WTC11 (cell line): ENCODE data around the gene RHOT2. TPM values are rescaled to one million over a fixed set of nuclear protein-coding genes. Genes with fewer than 3 reads are reported as not detected.

ENCODE experiments used
- ATAC-seq: fragments of 200-7000 bp; cut with Tn5 transposase; 2 replicates; pipeline ENCODE4 v1.10.0; 2021; ENCODE audit warnings: mild to moderate bottlenecking, moderate library complexity
- CTCF ChIA-PET: fragments of 300-600 bp; sonication (Branson Sonifier 250); formaldehyde crosslinking; loops from one replicate; lab custom pipeline; 2021; ENCODE audit warnings: antibody characterized with exemption; lab: Charles Lee
- POLR2A ChIA-PET: fragments of 350-600 bp; sonication (Branson Sonifier 250); formaldehyde crosslinking; loops from one replicate; lab custom pipeline; 2021; ENCODE audit warnings: antibody characterized with exemption; lab: Charles Lee
- DNase-seq: peaks from one replicate; pipeline ENCODE4 v3.0.0; 2021; ENCODE audit warnings: low spot score
- H3K27ac Mint-ChIP-seq: 2 replicates; pipeline ENCODE4 v1.8.0; 2021; ENCODE audit warnings: mixed read lengths
- H3K27me3 Mint-ChIP-seq: 2 replicates; pipeline ENCODE4 v1.8.0; 2021; ENCODE audit warnings: low read depth, mild to moderate bottlenecking, moderate library complexity, mixed read lengths
- H3K36me3 Mint-ChIP-seq: 2 replicates; pipeline ENCODE4 v1.8.0; 2021; ENCODE audit warnings: mixed read lengths
- H3K4me1 Mint-ChIP-seq: 2 replicates; pipeline ENCODE4 v1.8.0; 2022; ENCODE audit warnings: mixed read lengths
- H3K4me3 Mint-ChIP-seq: 2 replicates; pipeline ENCODE4 v1.8.0; 2021; ENCODE audit warnings: mild to moderate bottlenecking, moderate library complexity, mixed read lengths
- H3K9me3 Mint-ChIP-seq: 2 replicates; pipeline ENCODE4 v1.8.0; 2021; ENCODE audit warnings: mixed read lengths
- FOXJ3 ChIP-seq: sonication (generic); formaldehyde crosslinking; IDR thresholded peaks from 2 replicates; pipeline ENCODE4 v1.9.0; 2021; ENCODE audit warnings: missing genetic modification reagents, mild to moderate bottlenecking, borderline replicate concordance
- FOXK1 ChIP-seq: sonication (generic); formaldehyde crosslinking; IDR thresholded peaks from 2 replicates; pipeline ENCODE4 v1.8.0; 2022; ENCODE audit warnings: mild to moderate bottlenecking, moderate library complexity, missing genetic modification reagents
- IRF1 ChIP-seq: sonication (generic); formaldehyde crosslinking; IDR thresholded peaks from 2 replicates; pipeline ENCODE4 v1.8.0; 2023; ENCODE audit warnings: missing genetic modification reagents
- JAZF1 ChIP-seq: fragments of 250-450 bp; sonication (Bioruptor Pico); IDR thresholded peaks from 2 replicates; pipeline ENCODE4 v1.9.0; 2021; ENCODE audit warnings: moderate library complexity, mild to moderate bottlenecking, inconsistent platforms
- MYBL2 ChIP-seq: sonication (generic); formaldehyde crosslinking; IDR thresholded peaks from 2 replicates; pipeline ENCODE4 v1.8.1; 2023; ENCODE audit warnings: mild to moderate bottlenecking, moderate library complexity, missing genetic modification reagents
- NFE2L1 ChIP-seq: sonication (generic); formaldehyde crosslinking; IDR thresholded peaks from 2 replicates; pipeline ENCODE4 v1.8.1; 2023; ENCODE audit warnings: missing genetic modification reagents
- NR3C1 ChIP-seq: sonication (generic); formaldehyde crosslinking; conservative IDR thresholded peaks from 2 replicates; pipeline ENCODE4 v1.8.1; 2023; ENCODE audit warnings: low read depth, mild to moderate bottlenecking, missing genetic modification reagents
- SMAD3 ChIP-seq: sonication (generic); formaldehyde crosslinking; IDR thresholded peaks from 2 replicates; pipeline ENCODE4 v1.8.0; 2022; ENCODE audit warnings: missing genetic modification reagents, mild to moderate bottlenecking, borderline replicate concordance
- SMAD4 ChIP-seq: sonication (generic); formaldehyde crosslinking; IDR thresholded peaks from 2 replicates; pipeline ENCODE4 v1.8.0; 2022; ENCODE audit warnings: mild to moderate bottlenecking, missing genetic modification reagents
- SP1 ChIP-seq: sonication (generic); formaldehyde crosslinking; conservative IDR thresholded peaks from 2 replicates; pipeline ENCODE4 v1.8.1; 2022; ENCODE audit warnings: missing genetic modification reagents
- TCF7 ChIP-seq: sonication (generic); formaldehyde crosslinking; IDR thresholded peaks from 2 replicates; pipeline ENCODE4 v1.8.0; 2022; ENCODE audit warnings: mild to moderate bottlenecking, low read depth, missing genetic modification reagents, moderate library complexity
- TEAD4 ChIP-seq: sonication (generic); formaldehyde crosslinking; IDR thresholded peaks from 2 replicates; pipeline ENCODE4 v1.8.0; 2022; ENCODE audit warnings: mild to moderate bottlenecking, missing genetic modification reagents
- ZNF263 ChIP-seq: sonication (generic); formaldehyde crosslinking; IDR thresholded peaks from 2 replicates; pipeline ENCODE4 v1.8.1; 2022; ENCODE audit warnings: low read depth, mild to moderate bottlenecking, moderate library complexity, missing genetic modification reagents
- ZNF416 ChIP-seq: fragments of 250-450 bp; sonication (Bioruptor Pico); IDR thresholded peaks from 2 replicates; pipeline ENCODE4 v1.9.0; 2021; ENCODE audit warnings: mild to moderate bottlenecking, inconsistent platforms
- ZNF671 ChIP-seq: fragments of 250-450 bp; sonication (Bioruptor Pico); IDR thresholded peaks from 2 replicates; pipeline ENCODE4 v1.8.0; 2021; ENCODE audit warnings: mild to moderate bottlenecking
- total RNA-seq: library from RNA; stranded (reverse); gene quantifications from 3 replicates; pipeline ENCODE4 v1.2.3, GENCODE V29; 2021
- TF ChIP-seq, protein P1 (sequence below): sonication (generic); formaldehyde crosslinking; IDR thresholded peaks from 2 replicates; pipeline ENCODE4 v1.8.0; 2022; ENCODE audit warnings: missing genetic modification reagents
- TF ChIP-seq, protein P2 (sequence below): fragments of 250-450 bp; sonication (Bioruptor Pico); conservative IDR thresholded peaks from 2 replicates; pipeline ENCODE4 v1.9.0; 2021; ENCODE audit warnings: mild to moderate bottlenecking
- TF ChIP-seq, protein P3 (sequence below): fragments of 250-450 bp; sonication (Bioruptor Pico); IDR thresholded peaks from 2 replicates; pipeline ENCODE4 v1.8.0; 2021; ENCODE audit warnings: mild to moderate bottlenecking
- TF ChIP-seq, protein P4 (sequence below): fragments of 250-450 bp; sonication (Bioruptor Pico); IDR thresholded peaks from 2 replicates; pipeline ENCODE4 v1.9.0; 2021; ENCODE audit warnings: moderate library complexity, mild to moderate bottlenecking, inconsistent platforms, borderline replicate concordance
- TF ChIP-seq, protein P5 (sequence below): fragments of 250-450 bp; sonication (Bioruptor Pico); IDR thresholded peaks from 2 replicates; pipeline ENCODE4 v1.9.0; 2021; ENCODE audit warnings: mild to moderate bottlenecking
- TF ChIP-seq, protein P6 (sequence below): sonication (generic); formaldehyde crosslinking; IDR thresholded peaks from 2 replicates; pipeline ENCODE4 v1.8.0; 2022; ENCODE audit warnings: mild to moderate bottlenecking, missing genetic modification reagents

The RHOT2 gene
- total RNA-seq, 1 experiment from 2014 or later: 285 TPM

GRCh38 chr16:716200-716568, 48.3 kb downstream of the RHOT2 start:
- Mint-ChIP-seq H3K27ac (no peak overlapping the region), H3K27me3 (peaks cover 38% of the 10 kb centered on the region), H3K36me3 (no peaks in the 10 kb centered on the region), H3K4me1 (peaks cover 16% of the 10 kb centered on the region), H3K9me3 (no peaks in the 10 kb centered on the region), H3K4me3 (peak overlapping the region; percentile 63)
- DNase-seq (peak; percentile 68), ATAC-seq (no peak)
- ChIA-PET CTCF (interaction anchor here (0.5 to 8.8 kb wide), 24 partner anchors 10 to 1404 kb away, joined by 3 to 90 read pairs (median 4); partner anchors contain the start of genes CCDC78, CHTF18, HAGHL and RPUSD1), POLR2A (interaction anchor here (0.6 to 1.9 kb wide), 6 partner anchors 9 to 396 kb away, joined by 3 to 5 read pairs (median 4); partner anchors contain the start of genes CHTF18, GNG13 and RPUSD1)
- peak; percentile 54; the same call in 1 of the 2 replicates for TF ChIP-seq MYBL2 (CRISPR knock-in tag)
- no peak for TF ChIP-seq JAZF1

DNA sequence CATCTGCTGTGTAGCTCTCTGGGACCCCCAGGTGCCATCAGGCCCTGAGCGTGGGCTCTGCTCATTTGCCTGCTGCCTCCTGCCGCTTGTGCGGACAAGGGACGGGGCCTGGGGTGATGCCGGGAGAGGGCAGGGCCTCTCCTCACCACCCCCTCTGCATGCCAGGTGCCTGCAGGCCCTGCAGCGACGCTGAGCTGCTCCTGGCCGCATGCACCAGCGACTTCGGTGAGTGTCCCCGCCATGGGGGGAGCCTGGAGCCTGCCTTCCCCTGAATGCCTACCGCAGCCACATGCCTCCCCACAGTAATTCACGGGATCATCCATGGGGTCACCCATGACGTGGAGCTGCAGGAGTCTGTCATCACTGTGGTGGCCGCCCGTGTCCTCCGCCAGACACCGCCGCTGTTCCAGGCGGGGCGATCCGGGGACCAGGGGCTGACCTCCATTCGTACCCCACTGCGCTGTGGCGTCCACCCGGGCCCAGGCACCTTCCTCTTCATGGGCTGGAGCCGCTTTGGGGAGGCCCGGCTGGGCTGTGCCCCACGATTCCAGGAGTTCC, 48.9 kb downstream of the RHOT2 start:
- H3K4me3 Mint-ChIP-seq: peak overlapping the region; percentile 63
- no peak overlapping the region for H3K27ac Mint-ChIP-seq
- H3K36me3 Mint-ChIP-seq: no peaks in the 10 kb centered on the region
- DNase-seq (no peak), ATAC-seq (no peak)
- ChIA-PET CTCF (interaction anchor here (0.5 to 8.8 kb wide), 14 partner anchors 10 to 289 kb away, joined by 3 to 90 read pairs (median 6); partner anchors contain the start of genes CCDC78, CHTF18, HAGHL and RPUSD1), POLR2A (interaction anchor here (1.0 to 1.9 kb wide), 3 partner anchors 9 to 84 kb away, joined by 4 to 5 read pairs (median 5); partner anchors contain the start of genes CHTF18, GNG13 and RPUSD1)
- peaks cover 34% of the 10 kb centered on the region for H3K27me3 Mint-ChIP-seq
- TF ChIP-seq JAZF1 (no peak), SP1 (CRISPR knock-in tag) (no peak), ZNF671 (no peak), TEAD4 (CRISPR knock-in tag) (no peak), NR3C1 (CRISPR knock-in tag) (no peak), ZNF416 (CRISPR knock-in tag) (no peak), SMAD3 (no peak), SMAD4 (CRISPR knock-in tag) (no peak), IRF1 (CRISPR knock-in tag) (no peak), FOXK1 (CRISPR knock-in tag) (no peak), ZNF263 (CRISPR knock-in tag) (no peak), NFE2L1 (CRISPR knock-in tag) (no peak), FOXJ3 (CRISPR knock-in tag) (no peak), TCF7 (no peak)
- TF ChIP-seq, protein P1, sequence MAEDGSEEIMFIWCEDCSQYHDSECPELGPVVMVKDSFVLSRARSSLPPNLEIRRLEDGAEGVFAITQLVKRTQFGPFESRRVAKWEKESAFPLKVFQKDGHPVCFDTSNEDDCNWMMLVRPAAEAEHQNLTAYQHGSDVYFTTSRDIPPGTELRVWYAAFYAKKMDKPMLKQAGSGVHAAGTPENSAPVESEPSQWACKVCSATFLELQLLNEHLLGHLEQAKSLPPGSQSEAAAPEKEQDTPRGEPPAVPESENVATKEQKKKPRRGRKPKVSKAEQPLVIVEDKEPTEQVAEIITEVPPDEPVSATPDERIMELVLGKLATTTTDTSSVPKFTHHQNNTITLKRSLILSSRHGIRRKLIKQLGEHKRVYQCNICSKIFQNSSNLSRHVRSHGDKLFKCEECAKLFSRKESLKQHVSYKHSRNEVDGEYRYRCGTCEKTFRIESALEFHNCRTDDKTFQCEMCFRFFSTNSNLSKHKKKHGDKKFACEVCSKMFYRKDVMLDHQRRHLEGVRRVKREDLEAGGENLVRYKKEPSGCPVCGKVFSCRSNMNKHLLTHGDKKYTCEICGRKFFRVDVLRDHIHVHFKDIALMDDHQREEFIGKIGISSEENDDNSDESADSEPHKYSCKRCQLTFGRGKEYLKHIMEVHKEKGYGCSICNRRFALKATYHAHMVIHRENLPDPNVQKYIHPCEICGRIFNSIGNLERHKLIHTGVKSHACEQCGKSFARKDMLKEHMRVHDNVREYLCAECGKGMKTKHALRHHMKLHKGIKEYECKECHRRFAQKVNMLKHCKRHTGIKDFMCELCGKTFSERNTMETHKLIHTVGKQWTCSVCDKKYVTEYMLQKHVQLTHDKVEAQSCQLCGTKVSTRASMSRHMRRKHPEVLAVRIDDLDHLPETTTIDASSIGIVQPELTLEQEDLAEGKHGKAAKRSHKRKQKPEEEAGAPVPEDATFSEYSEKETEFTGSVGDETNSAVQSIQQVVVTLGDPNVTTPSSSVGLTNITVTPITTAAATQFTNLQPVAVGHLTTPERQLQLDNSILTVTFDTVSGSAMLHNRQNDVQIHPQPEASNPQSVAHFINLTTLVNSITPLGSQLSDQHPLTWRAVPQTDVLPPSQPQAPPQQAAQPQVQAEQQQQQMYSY (CRISPR knock-in tag): no peak
- TF ChIP-seq, protein P2, sequence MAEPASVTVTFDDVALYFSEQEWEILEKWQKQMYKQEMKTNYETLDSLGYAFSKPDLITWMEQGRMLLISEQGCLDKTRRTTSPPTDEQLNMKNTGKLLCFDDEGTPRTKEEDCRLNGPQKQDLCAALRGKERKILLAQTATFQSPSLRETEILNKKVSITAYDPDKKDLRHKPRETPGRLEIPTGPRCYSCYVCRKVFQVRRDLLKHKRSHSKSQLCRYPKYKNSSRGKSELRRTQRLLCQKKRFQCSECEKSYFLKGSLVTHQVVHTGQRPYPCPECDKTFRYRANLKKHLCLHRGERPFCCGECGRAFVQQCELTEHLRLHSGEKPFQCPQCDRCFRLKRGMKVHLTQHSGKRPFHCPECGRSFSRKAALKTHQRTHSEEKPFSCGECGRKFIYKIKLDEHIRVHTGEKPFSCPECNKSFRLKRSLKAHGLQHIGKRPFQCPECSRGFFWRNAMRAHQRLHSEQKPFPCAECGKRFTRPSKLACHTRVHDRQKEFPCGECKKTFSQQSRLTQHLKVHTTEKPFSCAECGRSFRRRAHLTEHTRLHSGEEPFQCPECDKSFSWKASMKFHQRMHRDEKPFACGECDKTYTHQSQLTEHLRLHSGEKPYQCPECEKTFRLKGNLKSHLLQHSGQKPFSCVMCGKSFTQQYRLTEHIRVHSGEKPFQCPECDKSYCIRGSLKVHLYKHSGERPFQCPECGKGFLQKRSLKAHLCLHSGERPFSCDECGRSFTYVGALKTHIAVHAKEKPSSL (CRISPR knock-in tag): no peak
- TF ChIP-seq, protein P3, sequence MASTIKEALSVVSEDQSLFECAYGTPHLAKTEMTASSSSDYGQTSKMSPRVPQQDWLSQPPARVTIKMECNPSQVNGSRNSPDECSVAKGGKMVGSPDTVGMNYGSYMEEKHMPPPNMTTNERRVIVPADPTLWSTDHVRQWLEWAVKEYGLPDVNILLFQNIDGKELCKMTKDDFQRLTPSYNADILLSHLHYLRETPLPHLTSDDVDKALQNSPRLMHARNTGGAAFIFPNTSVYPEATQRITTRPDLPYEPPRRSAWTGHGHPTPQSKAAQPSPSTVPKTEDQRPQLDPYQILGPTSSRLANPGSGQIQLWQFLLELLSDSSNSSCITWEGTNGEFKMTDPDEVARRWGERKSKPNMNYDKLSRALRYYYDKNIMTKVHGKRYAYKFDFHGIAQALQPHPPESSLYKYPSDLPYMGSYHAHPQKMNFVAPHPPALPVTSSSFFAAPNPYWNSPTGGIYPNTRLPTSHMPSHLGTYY (CRISPR knock-in tag): no peak
- TF ChIP-seq, protein P4, sequence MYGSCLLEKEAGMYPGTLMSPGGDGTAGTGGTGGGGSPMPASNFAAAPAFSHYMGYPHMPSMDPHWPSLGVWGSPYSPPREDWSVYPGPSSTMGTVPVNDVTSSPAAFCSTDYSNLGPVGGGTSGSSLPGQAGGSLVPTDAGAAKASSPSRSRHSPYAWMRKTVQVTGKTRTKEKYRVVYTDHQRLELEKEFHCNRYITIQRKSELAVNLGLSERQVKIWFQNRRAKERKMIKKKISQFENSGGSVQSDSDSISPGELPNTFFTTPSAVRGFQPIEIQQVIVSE: no peak
- TF ChIP-seq, protein P5, sequence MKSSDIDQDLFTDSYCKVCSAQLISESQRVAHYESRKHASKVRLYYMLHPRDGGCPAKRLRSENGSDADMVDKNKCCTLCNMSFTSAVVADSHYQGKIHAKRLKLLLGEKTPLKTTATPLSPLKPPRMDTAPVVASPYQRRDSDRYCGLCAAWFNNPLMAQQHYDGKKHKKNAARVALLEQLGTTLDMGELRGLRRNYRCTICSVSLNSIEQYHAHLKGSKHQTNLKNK (CRISPR knock-in tag): no peak
- TF ChIP-seq, protein P6, sequence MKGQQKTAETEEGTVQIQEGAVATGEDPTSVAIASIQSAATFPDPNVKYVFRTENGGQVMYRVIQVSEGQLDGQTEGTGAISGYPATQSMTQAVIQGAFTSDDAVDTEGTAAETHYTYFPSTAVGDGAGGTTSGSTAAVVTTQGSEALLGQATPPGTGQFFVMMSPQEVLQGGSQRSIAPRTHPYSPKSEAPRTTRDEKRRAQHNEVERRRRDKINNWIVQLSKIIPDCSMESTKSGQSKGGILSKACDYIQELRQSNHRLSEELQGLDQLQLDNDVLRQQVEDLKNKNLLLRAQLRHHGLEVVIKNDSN (CRISPR knock-in tag): no peak
- no peaks in the 10 kb centered on the region for H3K9me3 Mint-ChIP-seq
- H3K4me1 Mint-ChIP-seq: peaks cover 16% of the 10 kb centered on the region
